NOMO-1 treated with dmso at 0.1 percent for 144 hours (cell line): ENCODE results near the gene CSF3.
"Not testable (repeated sequence)": the region's sequence is repeated elsewhere in the genome, so short reads cannot be mapped to it uniquely, and the experiment has no call there.

ENCODE experiments used
- DNase-seq: peaks from one replicate; lab custom pipeline; 2025; ENCODE audit not compliant: unreplicated experiment; lab: John Stamatoyannopoulos, UW

The CSF3 gene

DNA sequence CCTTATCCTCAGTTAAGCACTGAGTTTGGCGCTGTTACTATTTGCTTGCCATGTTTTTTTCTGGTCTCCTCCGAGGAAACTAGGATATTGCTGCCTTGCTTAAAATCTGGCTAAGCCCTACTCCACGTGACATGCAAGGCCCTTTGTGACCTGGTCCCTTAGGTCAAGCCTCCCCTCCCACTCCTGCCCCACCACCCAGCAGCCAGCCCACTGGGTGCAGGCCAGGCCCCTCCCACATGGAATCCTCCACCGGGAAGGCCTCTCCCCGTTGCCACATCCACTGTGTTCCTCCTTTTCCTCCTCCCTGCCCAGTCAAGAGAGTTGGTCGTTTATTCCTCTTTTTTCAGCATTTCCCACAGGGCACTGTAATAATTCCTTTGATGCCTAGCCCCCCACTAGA is 18.4 kb upstream of the CSF3 start:
- DNase-seq: no peak

DNA sequence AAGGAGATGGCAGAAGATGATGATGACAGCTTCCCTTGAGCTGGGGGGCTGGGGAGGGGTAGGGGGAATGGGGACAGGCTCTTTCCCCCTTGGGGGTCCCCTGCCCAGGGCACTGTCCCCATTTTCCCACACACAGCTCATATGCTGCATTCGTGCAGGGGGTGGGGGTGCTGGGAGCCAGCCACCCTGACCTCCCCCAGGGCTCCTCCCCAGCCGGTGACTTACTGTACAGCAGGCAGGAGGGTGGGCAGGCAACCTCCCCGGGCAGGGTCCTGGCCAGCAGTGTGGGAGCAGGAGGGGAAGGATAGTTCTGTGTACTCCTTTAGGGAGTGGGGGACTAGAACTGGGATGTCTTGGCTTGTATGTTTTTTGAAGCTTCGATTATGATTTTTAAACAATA is 17.7 kb upstream of the CSF3 start:
- DNase-seq: no peak

DNA sequence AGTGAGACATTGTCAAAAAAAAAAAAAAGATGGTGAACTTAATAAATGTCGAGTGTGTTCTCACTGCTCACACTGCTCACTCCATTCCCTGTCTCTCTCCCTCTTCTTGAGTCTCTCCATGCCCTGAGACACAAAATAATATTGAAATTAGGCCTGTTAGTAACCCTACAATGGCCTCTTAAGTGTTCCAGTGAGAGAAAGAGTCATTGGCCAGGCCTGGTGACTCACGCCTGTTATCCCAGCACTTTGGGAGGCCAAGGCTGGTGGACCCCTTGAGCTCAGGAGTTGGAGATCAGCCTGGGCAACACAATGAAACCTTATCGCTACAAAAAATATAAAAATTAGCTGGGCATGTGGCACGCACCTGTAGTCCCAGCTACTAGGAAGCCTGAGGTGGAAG is 16.2 kb upstream of the CSF3 start:
- DNase-seq: no peak

DNA sequence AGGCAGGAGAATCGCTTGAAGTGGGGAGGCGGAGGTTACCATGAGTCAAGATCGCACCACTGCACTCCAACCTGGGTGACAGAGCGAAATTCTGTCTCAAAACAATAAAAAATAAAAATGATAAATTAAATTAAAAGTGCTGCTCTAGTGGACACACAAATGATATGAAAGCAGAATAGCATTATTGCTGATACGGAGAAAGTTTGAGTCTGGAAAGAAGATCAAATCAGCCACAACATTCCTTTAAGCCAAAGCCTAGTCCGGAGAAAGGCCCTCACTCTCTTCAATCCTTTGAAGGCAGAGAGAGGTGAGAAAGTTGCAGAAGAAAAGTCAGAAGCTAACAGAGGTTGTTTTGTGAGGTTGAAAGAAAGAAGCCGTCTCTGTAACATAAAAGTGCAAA is 15.1 kb upstream of the CSF3 start:
- DNase-seq: no peak

DNA sequence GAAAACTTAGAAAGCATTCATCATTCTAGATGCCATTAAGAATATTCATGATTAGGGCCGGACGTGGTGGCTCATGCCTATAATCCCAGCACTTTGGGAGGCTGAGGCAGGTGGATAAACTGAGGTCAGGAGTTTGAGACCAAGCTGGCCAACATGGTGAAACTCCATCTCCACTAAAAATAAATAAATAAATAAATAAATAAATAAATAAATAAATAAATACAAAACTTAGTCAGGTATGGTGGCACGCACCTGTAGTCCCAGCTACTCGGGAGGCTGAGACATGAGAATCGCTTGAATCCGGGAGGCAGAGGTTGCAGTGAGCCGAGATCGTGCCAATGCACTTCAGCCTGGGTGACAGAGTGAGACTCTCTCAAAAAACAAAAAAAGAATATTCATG is 13.9 kb upstream of the CSF3 start:
- not testable (repeated sequence) for DNase-seq

DNA sequence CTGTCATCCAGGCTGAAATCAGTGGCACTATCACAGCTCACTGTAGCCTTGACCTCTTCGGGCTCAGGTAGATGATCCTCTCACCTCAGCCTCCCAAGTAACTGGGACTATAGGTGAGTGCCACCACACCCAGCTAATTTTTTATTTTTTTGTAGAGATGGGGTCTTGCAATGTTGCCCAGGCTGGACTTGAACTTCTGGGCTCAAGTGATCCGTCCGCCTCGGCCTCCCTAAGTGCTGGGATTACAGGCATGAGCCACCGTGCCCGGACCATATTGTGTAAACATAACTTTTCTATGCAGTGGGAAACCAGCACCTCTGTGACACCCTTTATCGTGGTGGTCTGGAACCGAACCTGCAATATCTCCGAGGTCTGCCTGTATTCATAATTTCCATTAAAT is 11.2 kb upstream of the CSF3 start:
- no peak for DNase-seq

DNA sequence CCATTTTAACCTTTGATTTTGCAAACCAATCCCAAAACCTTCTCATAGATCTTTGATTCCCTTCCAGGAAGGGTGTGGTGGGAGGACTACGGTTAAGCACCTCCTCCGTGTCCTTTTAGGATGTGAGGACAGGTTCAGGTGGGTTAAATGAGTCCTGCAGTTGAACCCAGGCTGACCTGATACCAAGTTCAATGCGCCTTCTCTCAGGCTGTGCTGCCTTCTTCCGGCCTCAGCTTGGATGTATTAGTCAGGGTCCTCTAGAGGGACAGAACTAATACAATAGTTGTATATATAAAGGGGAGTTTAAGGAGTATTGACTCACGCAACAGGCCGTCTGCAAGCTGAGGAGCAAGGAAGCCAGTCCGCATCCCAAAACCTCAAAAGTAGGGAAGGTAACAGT is 10.5 kb upstream of the CSF3 start:
- DNase-seq: no peak

DNA sequence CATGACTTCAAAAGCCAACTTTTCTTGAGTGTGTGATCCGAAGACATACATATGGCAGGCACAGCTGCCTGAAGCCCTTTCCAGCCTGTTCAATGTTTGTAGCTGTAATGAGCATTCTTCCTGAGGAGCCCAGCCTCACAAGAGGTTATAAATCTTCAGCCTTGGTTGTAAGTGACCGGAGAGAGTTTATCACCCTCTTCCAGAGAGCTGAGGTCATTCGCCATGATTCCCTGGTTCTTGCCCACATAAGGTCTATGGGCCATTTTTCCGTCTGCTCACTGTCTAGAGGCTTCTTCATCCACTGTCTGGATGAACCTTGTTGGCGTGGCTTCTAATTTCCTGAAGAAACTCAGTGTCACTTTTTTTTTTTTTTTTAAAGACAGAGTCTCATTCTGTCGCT is 9.7 kb upstream of the CSF3 start:
- DNase-seq: no peak

DNA sequence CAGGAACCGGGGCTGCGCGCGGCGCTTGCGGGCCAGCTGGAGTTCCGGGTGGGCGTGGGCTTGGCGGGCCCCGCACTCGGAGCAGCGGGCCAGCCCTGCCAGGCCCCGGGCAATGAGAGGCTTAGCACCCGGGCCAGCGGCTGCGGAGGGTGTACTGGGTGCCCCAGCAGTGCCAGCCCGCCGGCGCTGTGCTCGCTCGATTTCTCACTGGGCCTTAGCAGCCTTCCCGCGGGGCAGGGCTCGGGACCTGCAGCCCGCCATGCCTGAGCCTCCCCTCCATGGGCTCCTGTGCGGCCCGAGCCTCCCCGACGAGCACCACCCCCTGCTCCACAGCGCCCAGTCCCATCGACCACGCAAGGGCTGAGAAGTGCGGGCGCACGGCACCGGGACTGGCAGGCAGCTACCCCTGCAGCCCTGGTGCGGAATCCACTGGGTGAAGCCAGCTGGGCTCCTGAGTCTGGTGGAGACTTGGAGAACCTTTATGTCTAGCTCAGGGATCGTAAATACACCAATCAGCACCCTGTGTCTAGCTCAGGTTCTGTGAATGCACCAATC is 4.2 kb upstream of the CSF3 start:
- DNase-seq: not testable (repeated sequence)

DNA sequence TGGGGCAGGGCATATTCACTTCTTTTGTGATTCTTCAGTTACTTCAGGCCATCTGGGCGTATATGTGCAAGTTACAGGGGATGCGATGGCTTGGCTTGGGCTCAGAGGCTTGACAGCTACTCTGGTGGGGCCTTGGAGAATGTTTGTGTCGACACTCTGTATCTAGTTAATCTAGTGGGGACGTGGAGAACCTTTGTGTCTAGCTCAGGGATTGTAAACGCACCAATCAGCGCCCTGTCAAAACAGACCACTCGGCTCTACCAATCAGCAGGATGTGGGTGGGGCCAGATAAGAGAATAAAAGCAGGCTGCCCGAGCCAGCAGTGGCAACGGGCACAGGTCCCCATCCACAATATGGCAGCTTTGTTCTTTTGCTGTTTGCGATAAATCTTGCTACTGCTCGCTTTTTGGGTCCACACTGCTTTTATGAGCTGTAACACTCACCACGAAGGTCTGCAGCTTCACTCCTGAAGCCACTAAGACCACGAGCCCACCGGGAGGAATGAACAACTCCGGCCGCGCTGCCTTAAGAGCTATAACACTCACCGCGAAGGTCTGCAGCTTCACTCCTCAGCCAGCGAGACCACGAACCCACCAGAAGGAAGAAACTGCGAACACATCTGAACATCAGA is 3.1 kb upstream of the CSF3 start:
- not testable (repeated sequence) for DNase-seq

DNA sequence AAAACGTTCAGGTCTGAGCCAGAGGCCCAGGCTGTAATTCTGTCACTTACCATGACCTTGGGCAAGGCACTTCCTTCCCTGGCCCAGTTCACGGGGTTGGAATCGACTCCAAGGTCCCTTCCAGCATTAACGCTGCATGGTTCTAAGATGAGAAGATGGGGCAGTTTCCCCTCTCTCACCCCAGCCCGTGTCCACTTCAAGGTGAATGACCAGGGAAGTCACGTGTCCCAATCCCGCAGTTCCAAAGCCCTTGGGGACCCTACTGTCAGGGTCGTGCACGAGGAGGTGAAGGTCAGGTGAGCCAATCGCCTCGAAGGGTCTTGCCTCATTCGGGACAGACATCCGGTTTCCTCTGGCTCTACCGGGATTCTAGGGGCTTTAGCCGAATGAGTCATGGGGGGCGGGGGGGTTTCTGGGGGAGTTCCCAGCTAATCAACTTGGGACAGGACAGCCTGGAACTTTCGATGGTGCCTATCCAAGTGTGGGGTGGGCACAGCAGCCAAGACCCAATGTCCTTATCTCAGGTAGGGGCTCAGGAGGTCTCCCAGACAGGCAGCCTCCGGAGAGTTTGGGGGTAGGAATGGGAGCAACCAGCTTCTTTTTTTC is 762 bp upstream of the CSF3 start:
- no peak for DNase-seq

DNA sequence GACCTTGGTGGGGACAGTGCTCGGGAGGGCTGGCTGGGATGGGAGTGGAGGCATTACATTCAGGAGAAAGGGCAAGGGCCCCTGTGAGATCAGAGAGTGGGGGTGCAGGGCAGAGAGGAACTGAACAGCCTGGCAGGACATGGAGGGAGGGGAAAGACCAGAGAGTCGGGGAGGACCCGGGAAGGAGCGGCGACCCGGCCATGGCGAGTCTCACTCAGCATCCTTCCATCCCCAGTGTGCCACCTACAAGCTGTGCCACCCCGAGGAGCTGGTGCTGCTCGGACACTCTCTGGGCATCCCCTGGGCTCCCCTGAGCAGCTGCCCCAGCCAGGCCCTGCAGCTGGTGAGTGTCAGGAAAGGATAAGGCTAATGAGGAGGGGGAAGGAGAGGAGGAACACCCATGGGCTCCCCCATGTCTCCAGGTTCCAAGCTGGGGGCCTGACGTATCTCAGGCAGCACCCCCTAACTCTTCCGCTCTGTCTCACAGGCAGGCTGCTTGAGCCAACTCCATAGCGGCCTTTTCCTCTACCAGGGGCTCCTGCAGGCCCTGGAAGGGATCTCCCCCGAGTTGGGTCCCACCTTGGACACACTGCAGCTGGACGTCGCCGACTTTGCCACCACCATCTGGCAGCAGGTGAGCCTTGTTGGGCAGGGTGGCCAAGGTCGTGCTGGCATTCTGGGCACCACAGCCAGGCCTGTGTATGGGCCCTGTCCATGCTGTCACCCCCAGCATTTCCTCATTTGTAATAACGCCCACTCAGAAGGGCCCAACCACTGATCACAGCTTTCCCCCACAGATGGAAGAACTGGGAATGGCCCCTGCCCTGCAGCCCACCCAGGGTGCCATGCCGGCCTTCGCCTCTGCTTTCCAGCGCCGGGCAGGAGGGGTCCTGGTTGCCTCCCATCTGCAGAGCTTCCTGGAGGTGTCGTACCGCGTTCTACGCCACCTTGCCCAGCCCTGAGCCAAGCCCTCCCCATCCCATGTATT is 1.1 kb downstream of the CSF3 start:
- DNase-seq: no peak

DNA sequence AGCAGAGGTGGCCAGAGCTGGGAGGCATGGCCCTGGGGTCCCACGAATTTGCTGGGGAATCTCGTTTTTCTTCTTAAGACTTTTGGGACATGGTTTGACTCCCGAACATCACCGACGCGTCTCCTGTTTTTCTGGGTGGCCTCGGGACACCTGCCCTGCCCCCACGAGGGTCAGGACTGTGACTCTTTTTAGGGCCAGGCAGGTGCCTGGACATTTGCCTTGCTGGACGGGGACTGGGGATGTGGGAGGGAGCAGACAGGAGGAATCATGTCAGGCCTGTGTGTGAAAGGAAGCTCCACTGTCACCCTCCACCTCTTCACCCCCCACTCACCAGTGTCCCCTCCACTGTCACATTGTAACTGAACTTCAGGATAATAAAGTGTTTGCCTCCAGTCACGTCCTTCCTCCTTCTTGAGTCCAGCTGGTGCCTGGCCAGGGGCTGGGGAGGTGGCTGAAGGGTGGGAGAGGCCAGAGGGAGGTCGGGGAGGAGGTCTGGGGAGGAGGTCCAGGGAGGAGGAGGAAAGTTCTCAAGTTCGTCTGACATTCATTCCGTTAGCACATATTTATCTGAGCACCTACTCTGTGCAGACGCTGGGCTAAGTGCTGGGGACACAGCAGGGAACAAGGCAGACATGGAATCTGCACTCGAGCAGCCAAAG is 2.3 kb downstream of the CSF3 start:
- no peak for DNase-seq

DNA sequence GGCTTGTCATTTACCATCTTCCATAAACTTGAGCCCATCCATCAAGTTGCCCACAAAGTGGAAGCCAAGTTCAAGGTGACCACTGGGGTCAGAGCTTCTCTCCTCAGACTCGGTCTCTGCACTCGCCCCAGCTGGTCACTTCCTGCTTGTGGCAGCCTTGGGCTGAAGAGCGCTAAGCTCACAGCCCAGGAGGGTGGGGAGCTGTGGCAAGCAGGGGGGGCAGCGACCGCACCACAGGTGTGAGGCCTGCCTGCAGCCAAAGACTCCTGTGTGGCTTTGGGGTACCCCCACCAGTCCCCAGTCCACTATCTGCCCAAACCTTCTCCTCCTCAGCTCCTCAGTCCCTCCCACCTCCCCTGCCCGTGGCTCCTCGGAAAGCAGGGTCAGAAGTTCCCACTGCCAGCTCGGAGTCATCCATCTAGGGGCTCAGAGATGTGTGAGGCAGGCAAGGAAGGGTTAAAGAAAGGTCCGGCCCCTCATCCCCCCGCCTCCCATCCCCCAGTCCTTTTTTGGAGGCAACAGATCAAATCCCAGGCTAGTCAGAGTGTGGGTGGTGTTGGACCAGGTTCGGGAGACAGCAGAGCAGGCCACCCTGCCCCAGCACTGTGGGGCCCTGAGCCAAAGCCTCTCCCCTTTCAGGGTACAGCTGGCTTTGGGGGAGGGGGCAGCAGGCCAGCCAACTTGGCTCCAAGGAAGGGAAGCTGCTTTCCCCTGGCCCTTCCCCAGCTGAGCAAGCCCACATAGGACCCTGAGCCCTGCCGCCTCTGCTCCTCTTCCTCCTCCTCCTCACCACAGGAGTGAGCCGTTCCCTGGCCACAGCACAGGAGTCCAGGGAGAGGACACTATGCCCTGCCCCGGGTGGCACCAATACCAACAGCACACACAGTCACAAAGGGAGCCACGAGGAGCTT is 3.2 kb downstream of the CSF3 start:
- DNase-seq: no peak

DNA sequence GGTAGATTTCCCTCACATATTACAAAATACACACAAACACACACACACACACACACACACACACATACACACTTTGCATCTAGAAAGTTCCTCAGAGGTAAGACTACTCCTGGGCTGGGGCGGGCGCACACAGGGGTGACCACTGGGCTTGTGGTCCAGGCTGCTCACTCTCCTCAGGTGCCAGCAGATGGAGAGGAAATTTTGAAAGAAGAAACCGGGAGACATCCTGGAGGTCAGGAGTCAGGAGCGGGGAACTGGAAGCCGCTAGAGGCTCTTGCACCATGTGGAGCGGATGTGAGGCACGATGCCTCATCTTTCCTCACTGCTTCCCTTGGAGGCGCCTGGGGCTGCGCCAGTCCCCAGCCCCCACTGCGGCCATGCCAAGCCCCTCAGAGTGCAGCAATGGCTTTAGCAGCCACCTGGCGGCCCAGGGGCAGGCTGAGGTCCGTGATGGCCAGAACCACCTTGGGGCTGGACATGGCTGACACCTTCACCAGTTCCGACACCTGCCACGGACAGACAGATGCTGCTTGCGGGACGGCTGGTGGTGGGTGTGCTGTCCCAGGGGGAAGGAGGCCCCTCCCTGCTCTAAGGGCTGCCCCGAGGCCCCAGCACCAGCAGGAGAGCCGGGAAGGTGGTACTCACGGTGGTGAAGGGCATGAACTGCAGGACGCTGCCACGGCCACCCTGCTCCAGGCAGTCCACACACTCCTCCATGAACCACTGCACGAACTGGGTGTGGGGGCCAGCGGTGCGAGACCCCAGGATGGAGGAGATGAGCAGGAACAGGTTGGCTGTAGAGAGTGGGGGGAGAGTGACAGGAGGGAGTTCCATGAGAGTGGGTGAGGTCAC is 4.1 kb downstream of the CSF3 start:
- DNase-seq: no peak

DNA sequence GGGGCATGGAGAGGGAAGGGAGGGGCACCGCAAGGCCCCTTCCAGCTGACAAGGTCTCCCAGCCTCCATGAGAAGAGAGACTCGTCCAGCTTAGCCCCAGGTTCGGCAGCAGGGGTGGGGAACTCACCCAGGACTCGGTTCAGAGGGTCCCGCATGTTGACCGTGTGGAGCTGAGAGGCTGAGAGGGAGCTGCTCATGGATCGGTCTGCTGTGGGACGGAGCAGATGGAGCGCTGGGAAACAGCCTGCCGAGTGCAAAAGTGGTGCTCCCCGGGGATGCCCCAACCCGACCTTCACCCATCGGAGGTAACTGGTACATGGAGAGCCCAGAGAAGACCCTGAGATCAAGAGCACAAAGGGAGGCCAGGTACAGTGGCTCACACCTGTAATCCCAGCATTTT is 4.9 kb downstream of the CSF3 start:
- DNase-seq: no peak

DNA sequence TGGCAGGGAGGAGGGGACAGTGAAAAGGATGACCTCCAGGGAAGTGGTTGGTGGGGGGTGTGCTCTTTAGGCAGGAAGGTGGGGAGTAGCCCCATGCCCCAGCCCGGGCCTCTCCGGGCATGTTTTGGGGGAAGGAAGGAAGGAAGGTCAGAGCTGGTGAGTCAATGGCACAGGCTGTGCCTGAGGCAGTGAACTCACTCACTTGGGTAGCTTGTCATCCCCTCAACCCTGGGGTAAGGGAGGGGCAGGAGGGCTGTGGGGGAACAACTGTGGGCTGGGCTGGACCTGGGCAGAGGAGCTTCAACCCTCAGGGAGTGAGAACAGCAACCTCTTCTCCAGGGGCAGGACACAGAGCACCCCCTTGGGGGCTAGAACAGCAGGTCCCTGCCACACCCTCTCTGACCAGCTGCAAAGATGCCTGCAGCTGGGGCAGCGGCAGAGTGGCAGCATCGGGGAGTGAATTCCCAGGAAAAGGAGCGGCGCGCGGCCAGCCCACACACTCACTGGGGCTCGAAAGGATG is 6.3 kb downstream of the CSF3 start:
- no peak for DNase-seq

DNA sequence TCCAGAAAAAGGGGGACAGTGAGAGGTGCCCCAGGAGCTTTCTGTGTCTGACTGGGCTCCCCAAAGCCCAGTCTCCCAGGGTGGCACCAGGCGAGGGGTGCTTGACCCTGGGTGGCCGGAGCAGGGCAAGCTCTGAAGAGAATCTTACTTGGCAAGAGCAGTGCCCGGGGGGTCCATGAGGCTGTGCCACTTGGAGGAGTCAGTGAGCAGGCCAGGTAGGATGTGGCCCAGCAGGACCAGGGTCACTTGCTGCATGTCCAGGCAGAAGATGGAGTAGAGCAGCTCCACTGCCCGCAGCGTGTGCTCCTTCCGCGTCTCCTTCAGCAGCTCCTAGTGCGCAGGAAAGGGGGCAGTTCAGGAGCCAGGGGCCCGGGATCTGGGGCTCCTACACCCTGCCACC is 7.3 kb downstream of the CSF3 start:
- no peak for DNase-seq

DNA sequence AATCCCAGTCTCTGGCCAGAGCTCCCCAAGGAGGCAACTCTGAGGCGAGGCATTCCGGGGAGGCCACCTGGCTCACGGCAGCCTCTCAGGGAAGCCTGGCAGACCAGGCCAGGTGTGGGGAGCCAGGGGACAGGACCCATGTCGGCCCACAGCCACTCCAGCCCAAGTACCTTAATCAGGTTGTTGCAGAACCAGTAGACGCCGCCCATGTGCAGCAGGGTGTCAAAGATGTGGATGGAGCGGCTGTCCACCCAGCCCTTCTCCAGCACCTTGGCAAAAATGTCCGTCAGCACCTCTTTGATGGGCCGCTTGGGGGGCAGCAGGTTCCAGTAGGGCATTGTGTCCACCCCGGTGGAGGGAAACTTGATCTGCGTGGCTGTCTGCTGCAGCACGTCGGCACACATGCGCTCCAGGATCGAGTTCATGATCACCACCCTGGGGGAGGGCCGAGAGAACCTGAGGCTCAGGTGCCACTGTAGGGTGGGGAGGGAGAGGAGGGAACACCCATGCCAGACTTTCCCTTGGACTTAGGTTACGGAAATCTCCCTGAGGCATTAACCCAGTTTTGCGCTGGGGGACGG is 7.8 kb downstream of the CSF3 start:
- DNase-seq: no peak
